Measurements from ENCODE around the gene NAA20.

Gene NAA20

DNA sequence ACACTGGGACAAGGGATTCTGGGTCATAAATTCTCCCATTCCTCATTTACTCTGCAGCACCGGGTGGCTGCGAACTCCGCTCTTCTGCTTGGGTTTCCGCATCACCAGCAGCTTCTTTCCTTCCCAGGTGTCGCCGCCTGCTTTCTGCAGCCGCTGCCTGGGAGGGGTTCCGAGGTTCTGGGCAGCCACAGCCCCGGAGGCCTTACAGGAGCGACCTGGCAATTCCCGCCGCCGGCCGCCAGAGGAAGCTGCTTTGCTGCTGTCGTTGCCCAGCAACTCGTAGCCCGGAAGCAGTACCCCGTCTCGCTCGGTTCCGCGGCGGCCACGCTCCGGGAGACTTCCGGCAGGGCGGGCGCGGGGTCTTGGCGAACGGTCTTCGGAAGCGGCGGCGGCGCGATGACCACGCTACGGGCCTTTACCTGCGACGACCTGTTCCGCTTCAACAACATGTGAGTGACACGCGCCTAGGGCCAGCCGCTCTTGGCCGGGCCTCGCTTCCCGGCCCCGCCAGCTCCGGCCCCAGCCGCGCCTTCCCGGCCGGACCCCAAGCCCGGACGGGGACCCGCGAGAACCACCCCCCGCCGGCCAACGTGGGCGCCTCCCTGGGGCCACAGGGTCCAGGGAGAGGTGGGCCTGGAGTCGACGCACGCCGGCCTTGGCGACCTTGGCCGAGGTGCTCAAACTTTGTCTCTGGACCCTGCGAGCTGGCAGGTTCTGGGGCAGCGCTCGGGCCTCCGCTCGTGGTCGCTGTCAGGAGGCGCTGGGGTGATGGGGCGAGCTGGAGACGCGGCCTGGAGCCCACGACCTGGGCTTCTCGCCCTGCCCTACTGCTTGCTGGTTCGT is at the start of gene NAA20:
TSS of gene NAA20 (plus strand) at position 362 of the 843 bp plus-strand sequence. CDS start at position 397, 35 bp downstream.
- DNase-seq, result peak; percentile 93
- Mint-ChIP-seq H3K4me1 (ENCODE audit: low read depth) (peaks cover 52% of the 10 kb centered on the region), H3K27me3 (no peaks in the 10 kb centered on the region), H3K36me3 (ENCODE audit: low read depth) (peaks cover 44% of the 10 kb centered on the region), H3K9me3 (no peaks in the 10 kb centered on the region), H3K27ac (peak within 1 kb of the TSS; percentile 94), H3K4me3 (peak within 1 kb of the TSS; percentile 90)

DNA sequence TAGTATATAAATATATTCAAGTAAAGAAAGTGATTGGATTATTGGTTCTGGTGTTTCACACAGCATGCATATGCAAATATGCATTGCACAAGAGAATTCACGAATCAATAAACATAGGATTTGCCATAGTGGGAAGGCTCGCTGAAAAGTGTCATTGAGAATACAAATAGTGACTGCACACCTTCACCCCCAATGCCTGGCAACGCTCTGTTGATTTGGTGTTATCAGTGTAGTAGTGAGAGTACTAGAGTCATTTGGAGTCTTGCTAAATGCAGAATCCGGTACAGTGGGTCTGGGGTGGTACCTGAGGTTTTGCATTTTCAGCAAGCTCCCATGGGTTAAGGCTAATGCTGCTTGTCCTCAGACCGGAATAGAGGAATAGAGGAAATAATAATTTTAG is 49.7 kb upstream of the NAA20 start:
- no peak overlapping the region for H3K27ac Mint-ChIP-seq
- DNase-seq, result no peak
- no peaks in the 10 kb centered on the region for H3K36me3 Mint-ChIP-seq (ENCODE audit: low read depth)
- no peaks in the 10 kb centered on the region for H3K27me3 Mint-ChIP-seq
- H3K4me1 Mint-ChIP-seq (ENCODE audit: low read depth), result peaks cover 16% of the 10 kb centered on the region
- H3K9me3 Mint-ChIP-seq, result no peaks in the 10 kb centered on the region
- H3K4me3 Mint-ChIP-seq, result no peak overlapping the region

DNA sequence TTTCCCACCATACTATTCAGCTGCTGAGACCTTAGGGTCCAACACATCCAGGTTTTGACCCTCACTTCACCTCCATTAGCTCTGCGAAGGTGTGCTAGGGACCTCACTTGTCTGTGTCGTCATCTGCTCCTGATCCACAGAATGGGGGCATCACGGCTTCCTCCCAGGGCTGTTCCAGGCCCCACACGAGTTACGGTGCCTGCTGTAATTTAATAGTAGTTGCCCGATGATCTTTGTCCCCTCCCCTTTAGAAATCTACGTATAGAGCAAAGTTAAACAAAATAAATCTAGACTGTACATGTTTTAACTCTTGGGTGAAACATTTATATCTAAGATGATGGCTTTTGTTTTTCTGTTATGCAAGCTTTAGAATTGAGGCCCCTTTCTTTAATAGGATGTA is 49.1 kb upstream of the NAA20 start:
- no peaks in the 10 kb centered on the region for H3K27me3 Mint-ChIP-seq
- H3K4me3 Mint-ChIP-seq, result no peak overlapping the region
- H3K27ac Mint-ChIP-seq, result no peak overlapping the region

GRCh38 chr20:19968466-19969073 is 48.6 kb upstream of the NAA20 start:
- Mint-ChIP-seq H3K4me1 (ENCODE audit: low read depth) (peaks cover 16% of the 10 kb centered on the region), H3K27ac (no peak overlapping the region)

More for the DNA sequence above, 49.1 kb upstream of the NAA20 start:
- no peaks in the 10 kb centered on the region for H3K9me3 Mint-ChIP-seq
- H3K36me3 Mint-ChIP-seq (ENCODE audit: low read depth), result no peaks in the 10 kb centered on the region
- no peak for DNase-seq
- peaks cover 16% of the 10 kb centered on the region for H3K4me1 Mint-ChIP-seq (ENCODE audit: low read depth)

GRCh38 chr20:19969106-19969505 is 48.1 kb upstream of the NAA20 start:
- Mint-ChIP-seq H3K36me3 (ENCODE audit: low read depth) (no peaks in the 10 kb centered on the region), H3K27ac (no peak overlapping the region), H3K9me3 (no peaks in the 10 kb centered on the region), H3K27me3 (no peaks in the 10 kb centered on the region), H3K4me1 (ENCODE audit: low read depth) (peaks cover 16% of the 10 kb centered on the region), H3K4me3 (no peak overlapping the region)
- DNase-seq, result no peak

More at GRCh38 chr20:19968466-19969073, 48.6 kb upstream of the NAA20 start:
- H3K4me3 Mint-ChIP-seq, result no peak overlapping the region
- no peak for DNase-seq
- no peaks in the 10 kb centered on the region for H3K9me3 Mint-ChIP-seq
- H3K36me3 Mint-ChIP-seq (ENCODE audit: low read depth), result no peaks in the 10 kb centered on the region
- H3K27me3 Mint-ChIP-seq, result no peaks in the 10 kb centered on the region

DNA sequence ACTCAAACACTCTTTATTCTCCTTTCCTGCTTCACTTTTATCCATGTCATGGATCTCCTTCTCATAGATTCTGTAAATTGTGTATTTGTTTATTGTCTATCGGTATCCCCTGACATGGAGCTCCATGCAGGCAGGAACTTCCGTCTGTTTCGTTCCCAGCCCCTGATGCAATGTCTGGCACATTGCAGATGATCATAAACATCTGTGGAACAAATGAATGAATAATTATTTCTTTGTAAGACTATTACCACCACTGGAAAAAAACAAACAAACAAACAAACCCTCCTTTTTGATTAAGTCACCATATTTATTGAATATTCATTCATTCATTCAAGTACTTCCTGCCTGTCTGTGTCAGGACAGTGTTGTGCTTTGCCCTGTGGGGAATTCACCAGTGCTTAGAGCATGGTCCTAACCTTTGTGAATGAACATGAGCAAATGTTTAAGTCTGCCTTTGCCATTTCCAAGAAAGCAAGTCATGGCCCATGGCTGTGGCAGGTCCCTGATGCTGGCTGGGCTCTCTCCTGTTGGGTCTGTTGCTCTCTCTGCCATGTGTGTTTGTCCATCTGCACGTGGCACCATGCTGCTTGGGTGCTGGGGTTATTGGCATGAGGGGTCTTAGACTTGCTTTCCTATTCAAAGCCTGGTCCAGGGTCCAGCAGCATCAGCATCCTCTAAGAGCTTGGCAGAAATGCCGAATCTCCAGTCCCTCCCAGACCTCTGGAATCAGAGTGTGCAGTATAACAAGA is 47.5 kb upstream of the NAA20 start:
- peaks cover 16% of the 10 kb centered on the region for H3K4me1 Mint-ChIP-seq (ENCODE audit: low read depth)
- DNase-seq, result no peak
- H3K4me3 Mint-ChIP-seq, result no peak overlapping the region
- H3K36me3 Mint-ChIP-seq (ENCODE audit: low read depth), result no peaks in the 10 kb centered on the region
- H3K27me3 Mint-ChIP-seq, result no peaks in the 10 kb centered on the region
- H3K9me3 Mint-ChIP-seq, result no peaks in the 10 kb centered on the region
- no peak overlapping the region for H3K27ac Mint-ChIP-seq

DNA sequence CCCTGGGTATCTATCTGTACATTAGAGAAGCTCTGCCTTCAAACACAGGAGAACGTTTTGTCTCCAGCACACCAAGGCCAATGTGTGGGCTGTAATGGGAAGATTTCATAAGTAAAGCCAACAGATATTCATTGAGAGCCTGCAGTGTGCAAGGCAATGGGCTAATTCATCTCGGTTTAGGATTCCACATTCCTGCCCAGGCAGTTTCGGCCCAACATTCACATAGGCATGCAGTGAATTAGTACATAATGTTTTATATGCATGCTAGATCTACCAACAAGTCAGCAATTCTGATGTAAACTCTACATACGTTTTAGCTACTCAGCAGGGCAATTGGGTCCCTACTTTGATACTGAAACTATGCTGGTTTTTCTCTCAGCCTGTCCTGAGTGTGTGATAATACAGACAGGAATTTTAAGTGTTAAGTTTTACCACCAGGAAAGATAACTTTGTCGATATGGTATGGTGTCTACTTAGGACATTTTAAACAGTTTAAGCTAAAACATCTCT is 46.9 kb upstream of the NAA20 start:
- H3K4me3 Mint-ChIP-seq, result no peak overlapping the region
- peaks cover 16% of the 10 kb centered on the region for H3K4me1 Mint-ChIP-seq (ENCODE audit: low read depth)
- no peaks in the 10 kb centered on the region for H3K9me3 Mint-ChIP-seq
- no peak for DNase-seq
- no peaks in the 10 kb centered on the region for H3K27me3 Mint-ChIP-seq
- no peaks in the 10 kb centered on the region for H3K36me3 Mint-ChIP-seq (ENCODE audit: low read depth)
- H3K27ac Mint-ChIP-seq, result no peak overlapping the region

GRCh38 chr20:19971116-19971515 is 46.0 kb upstream of the NAA20 start:
- Mint-ChIP-seq H3K27ac (no peak overlapping the region), H3K4me3 (no peak overlapping the region), H3K36me3 (ENCODE audit: low read depth) (no peaks in the 10 kb centered on the region), H3K27me3 (no peaks in the 10 kb centered on the region), H3K9me3 (no peaks in the 10 kb centered on the region), H3K4me1 (ENCODE audit: low read depth) (peaks cover 16% of the 10 kb centered on the region)
- no peak for DNase-seq

GRCh38 chr20:19973961-19974629 is 43.1 kb upstream of the NAA20 start:
- no peak for DNase-seq
- Mint-ChIP-seq H3K27me3 (no peaks in the 10 kb centered on the region), H3K27ac (no peak overlapping the region), H3K9me3 (no peaks in the 10 kb centered on the region), H3K4me1 (ENCODE audit: low read depth) (peaks cover 18% of the 10 kb centered on the region), H3K36me3 (ENCODE audit: low read depth) (no peaks in the 10 kb centered on the region), H3K4me3 (no peak overlapping the region)

DNA sequence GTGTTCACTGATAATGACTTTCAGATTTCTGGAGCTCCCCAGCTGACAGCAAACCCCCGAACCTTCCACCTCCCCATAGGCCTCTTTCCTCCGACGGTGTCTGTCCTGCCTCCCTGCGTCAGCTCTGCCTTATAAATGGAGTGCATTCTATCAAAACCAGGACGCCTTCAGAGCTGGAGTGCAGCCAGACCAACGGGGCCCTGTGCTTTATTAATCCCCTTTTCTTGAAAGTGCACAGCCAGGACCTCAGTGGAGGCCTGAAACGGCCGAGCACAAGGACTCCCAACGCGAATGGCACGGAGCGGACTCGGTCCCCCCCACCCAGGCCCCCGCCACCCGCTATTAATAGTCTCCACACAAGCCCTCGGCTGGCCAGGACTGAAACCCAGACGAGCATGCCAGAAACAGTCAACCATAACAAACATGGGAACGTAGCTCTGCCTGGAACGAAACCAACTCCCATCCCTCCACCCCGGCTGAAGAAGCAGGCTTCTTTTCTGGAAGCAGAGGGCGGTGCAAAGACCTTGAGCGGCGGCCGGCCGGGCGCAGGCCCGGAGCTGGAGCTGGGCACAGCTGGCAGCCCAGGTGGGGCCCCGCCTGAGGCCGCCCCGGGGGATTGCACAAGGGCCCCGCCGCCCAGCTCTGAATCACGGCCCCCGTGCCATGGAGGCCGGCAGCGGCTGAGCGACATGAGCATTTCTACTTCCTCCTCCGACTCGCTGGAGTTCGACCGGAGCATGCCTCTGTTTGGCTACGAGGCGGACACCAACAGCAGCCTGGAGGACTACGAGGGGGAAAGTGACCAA is 42.3 kb upstream of the NAA20 start:
- Mint-ChIP-seq H3K4me1 (ENCODE audit: low read depth) (peaks cover 13% of the 10 kb centered on the region), H3K36me3 (ENCODE audit: low read depth) (no peaks in the 10 kb centered on the region), H3K4me3 (no peak overlapping the region), H3K27me3 (no peaks in the 10 kb centered on the region), H3K27ac (no peak overlapping the region), H3K9me3 (no peaks in the 10 kb centered on the region)
- DNase-seq, result no peak

DNA sequence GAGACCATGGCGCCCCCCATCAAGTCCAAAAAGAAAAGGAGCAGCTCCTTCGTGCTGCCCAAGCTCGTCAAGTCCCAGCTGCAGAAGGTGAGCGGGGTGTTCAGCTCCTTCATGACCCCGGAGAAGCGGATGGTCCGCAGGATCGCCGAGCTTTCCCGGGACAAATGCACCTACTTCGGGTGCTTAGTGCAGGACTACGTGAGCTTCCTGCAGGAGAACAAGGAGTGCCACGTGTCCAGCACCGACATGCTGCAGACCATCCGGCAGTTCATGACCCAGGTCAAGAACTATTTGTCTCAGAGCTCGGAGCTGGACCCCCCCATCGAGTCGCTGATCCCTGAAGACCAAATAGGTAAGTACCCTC is 41.7 kb upstream of the NAA20 start:
- Mint-ChIP-seq H3K27ac (no peak overlapping the region), H3K4me1 (ENCODE audit: low read depth) (peaks cover 13% of the 10 kb centered on the region), H3K36me3 (ENCODE audit: low read depth) (no peaks in the 10 kb centered on the region), H3K27me3 (no peaks in the 10 kb centered on the region), H3K9me3 (no peaks in the 10 kb centered on the region), H3K4me3 (no peak overlapping the region)
- DNase-seq, result no peak

DNA sequence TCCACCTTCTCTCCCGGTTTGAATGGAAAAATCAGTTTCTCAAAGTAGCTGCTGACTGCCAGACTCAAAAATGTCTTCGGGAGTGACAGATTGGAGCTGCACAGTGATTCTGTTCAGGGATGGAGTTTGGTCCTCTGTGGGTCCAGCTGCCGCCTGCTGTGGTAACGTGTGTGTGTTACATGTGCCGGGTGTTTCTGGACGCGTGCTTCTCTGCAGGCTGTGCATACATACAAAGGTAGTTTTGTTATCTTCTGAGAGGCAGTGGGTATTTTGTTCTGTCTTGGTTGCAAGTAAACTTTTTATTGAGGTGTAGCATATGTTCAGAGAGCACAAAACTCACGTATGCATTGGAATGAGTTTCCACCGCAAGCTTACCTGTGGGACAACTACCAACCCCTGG is 41.3 kb upstream of the NAA20 start:
- no peak for DNase-seq
- H3K9me3 Mint-ChIP-seq, result no peaks in the 10 kb centered on the region
- H3K4me3 Mint-ChIP-seq, result no peak overlapping the region
- peaks cover 13% of the 10 kb centered on the region for H3K4me1 Mint-ChIP-seq (ENCODE audit: low read depth)
- no peaks in the 10 kb centered on the region for H3K36me3 Mint-ChIP-seq (ENCODE audit: low read depth)
- H3K27ac Mint-ChIP-seq, result no peak overlapping the region
- no peaks in the 10 kb centered on the region for H3K27me3 Mint-ChIP-seq

DNA sequence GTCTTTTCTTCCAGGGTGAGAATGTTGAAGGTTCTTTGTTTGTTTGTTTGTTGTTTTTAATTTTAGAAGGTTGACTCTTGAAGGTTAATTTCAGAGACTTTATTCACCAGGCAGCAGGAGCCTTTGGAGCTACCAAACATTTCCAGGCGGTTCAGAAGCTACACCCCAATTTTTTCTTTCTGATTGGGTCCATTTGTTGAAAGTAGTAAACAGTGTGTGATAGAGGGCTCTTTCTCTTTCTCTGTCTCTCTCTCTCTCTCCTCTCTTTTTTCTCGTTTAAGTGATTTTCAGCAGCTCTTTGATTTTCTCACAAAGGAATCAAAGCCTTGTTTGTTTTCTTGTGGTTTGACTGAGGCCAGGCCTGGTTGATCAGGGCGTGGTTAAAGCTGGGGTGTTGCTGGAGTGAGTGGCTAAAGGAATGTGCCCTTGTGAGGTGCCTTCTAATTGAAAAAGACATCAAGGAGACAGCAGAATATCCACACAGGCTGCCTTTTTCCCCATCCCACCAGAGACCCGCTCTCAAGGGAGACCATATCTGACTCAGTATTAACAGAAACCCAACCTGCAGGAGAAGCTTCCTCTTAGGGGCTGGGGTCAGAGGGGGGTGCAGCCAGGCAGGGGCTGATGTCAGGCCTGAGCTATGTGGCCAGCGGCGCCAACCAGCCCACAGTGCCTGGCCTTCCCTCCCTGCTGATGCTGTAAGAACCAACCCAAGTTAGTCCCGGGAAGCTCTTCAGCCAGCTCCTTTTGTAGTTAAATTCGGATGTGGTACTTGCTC is 40.4 kb upstream of the NAA20 start:
- H3K4me1 Mint-ChIP-seq (ENCODE audit: low read depth), result peaks cover 13% of the 10 kb centered on the region
- H3K27ac Mint-ChIP-seq, result no peak overlapping the region
- no peak for DNase-seq
- H3K4me3 Mint-ChIP-seq, result no peak overlapping the region
- H3K9me3 Mint-ChIP-seq, result no peaks in the 10 kb centered on the region
- no peaks in the 10 kb centered on the region for H3K27me3 Mint-ChIP-seq
- no peaks in the 10 kb centered on the region for H3K36me3 Mint-ChIP-seq (ENCODE audit: low read depth)
